ENCODE data around the gene TERT.

DNA sequence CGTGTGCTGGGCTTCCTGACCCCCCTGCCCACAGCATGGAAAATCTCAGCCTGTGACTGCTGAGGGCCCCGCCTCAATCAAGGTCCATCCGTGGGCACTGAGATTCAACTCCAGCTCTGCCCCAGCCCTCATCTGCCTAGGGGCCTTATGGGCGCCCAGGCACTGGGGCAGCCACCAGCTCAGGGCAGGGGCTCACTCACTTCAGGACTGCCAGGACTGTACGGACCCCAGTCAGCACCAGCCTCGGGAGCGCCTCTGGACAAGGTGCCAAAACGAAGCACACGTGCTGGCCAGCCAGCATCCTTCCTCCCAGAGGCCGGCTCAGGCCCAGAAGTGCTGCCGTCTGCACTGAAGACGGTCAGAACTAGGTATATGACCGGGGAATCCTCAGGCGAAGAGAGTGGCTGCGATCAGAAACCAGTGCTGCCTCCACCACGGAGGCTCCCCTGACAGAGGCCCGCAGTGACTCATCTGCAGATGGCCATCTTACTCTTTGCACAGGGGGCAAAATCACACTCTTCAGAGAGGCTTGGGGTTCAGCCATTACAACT is 30.4 kb upstream of the TERT start:
- TF ChIP-seq POLR2A (IDR thresholded peaks at IDR 0.05; ENCODE audit: low read depth, low read length) (no peak), POLR2AphosphoS5 (IDR thresholded peaks at IDR 0.05; ENCODE audit: low read depth, low read length) (no peak), TAF1 (IDR thresholded peaks at IDR 0.05; ENCODE audit: borderline replicate concordance, low read depth, low read length) (no peak)
